Activated CD4-positive, CD25-positive, alpha-beta regulatory T cell treated with anti-CD3 and anti-CD28 coated beads, Interleukin-2, amount 50 U/mL, for 16 hours (primary cell): Measurements from ENCODE around the gene HOXA13.

ENCODE experiments used
- DNase-seq: peaks from one replicate; pipeline ENCODE4 v3.0.0-alpha.2; 2020; ENCODE audit warnings: low read depth, low spot score

The HOXA13 gene

GRCh38 chr7:27199849-27200760, at the start of gene HOXA13:
TSS of gene HOXA13 (minus strand) at chr7:27200091. CDS start at chr7:27200077, 14 bp downstream.
- DNase-seq: no peak

- DNase-seq: no peak
These were observed 49.2 kb upstream of the HOXA13 start for GRCh38 chr7:27248911-27249723.

GRCh38 chr7:27248427-27248806, 48.5 kb upstream of the HOXA13 start:
- no peak for DNase-seq

DNA sequence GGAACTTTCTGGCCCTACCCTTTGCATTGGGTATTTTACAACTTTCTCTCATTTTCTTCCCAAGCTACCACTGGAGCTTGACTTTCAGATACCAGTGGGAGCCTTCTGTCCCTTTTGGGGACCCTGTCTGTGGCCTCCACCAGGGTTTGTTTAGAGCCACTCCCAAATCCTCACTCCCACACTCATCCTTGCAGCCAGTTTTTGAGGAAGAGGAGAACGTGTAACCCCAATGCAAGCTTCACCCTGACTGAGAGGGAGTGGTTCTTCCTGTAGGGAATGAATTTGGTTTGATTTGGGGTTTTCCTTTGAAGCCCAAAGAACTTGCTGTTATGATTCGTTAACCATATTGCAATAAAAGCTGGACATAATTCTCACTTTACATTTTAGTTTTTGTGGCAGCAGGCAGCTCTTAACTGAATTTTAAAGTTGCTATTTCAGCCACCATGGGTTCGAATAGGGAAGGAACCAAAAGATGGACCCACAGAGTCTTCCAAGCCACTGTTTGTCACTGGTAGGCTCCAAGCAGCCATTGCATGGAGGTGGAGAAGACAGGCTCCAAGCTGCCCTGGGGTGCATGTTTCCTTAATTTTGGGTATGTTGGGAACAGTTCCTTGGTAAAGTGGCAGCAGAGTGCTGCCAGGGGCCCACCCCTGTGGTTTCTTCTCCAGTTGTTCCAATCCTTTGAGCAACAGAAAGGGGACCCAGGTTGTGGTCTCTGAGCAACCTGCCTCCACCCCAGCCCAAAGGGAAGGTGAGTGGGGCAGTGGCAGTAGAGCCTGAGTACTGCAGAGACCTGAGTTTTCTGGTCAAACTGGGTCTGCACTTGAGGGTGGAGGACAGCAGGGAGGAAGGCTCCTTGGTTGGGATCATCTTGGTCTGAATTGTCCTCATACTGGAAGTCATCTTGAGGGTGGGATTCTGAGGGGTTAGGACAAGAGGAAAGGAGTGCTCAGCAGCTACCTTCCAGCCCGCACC, 47.8 kb upstream of the HOXA13 start:
- no peak for DNase-seq

GRCh38 chr7:27247000-27247399, 47.1 kb upstream of the HOXA13 start:
- no peak for DNase-seq

GRCh38 chr7:27245798-27246691, 46.2 kb upstream of the HOXA13 start:
- DNase-seq: no peak

DNA sequence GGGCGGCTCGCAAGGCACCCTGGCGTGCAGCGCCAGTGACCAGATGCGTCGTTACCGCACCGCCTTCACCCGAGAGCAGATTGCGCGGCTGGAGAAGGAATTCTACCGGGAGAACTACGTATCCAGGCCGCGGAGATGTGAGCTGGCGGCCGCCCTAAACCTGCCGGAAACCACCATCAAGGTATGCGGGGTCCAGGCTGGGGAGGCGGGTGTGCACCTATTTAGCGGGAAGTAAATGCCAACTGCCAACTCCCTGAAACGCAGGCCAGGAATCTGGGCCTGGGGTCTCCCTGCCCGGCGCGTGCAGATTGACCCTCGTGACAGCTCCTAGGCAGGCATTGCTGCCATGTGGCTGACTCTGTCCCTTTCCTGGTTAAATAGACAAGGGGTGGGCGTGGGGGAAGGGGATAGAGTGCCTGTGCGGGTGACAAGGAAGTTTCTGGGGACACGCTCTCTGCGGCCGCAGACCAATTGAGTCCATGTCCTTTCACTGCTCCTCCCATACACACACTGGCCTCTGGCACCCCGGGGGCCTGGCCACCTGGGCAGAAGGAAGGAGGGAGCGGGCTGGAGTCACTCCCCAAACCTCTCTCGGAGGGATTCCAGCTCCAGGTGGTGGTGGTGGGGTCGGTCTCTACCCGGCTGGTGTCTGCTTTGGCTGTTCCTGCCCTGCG, 45.4 kb upstream of the HOXA13 start:
- no peak for DNase-seq

GRCh38 chr7:27244488-27245123, 44.7 kb upstream of the HOXA13 start:
- no peak for DNase-seq

GRCh38 chr7:27243340-27244163, 43.7 kb upstream of the HOXA13 start:
- DNase-seq: no peak

DNA sequence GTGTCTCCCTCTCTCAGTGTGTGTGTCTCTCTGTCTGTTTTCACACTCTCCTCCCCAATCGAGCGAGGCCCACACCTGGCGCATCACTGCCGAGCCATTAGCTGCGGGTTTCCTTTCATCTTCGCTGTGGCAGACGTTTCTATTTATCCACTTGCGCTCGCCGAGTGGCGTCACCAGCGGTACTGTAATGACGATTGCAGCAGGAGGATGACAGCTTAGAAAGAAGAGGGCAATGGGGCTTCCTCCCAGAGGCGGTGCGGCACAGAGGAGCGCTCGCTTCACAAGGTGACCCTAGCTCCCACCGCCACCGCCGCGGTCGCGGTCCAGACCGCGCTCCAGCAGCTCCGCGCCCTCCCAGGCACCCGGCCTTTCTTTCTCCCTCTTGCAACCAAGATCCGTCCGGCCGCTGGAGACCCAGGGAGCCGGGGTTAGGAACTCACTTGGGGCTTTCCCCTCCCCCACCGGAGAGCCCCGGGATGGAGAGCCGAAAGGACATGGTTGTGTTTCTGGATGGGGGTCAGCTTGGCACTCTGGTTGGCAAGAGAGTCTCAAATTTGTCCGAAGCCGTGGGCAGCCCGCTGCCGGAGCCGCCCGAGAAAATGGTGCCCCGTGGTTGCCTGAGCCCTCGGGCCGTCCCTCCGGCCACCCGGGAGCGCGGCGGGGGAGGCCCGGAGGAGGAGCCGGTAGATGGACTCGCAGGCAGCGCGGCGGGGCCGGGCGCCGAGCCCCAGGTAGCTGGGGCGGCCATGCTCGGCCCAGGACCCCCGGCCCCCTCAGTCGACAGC, 42.9 kb upstream of the HOXA13 start, which contains the start of gene EVX1:
TSS of gene EVX1 (plus strand) at position 248 of the 785 bp plus-strand sequence. CDS start at position 477, 229 bp downstream.
- DNase-seq: no peak

DNA sequence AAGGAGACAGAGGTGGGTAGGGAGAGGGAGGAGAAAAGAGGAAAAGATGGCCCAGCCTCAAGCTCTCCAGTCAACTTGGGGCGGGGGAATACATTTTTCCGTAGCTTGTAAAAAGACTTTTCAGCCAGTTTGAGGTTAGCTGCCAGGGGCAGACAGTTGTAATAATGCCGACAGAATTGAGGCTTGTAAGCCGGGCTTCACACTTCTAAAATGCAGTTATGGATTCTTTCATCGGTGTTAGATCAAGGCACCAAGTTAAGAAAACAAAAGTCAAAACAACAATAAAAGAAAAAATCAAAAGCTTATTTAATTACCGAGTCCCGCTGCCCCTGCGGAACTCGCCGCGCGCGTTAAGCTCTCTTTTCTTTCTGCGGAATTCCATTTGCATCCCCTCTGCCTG, 42.3 kb upstream of the HOXA13 start:
- DNase-seq: no peak

DNA sequence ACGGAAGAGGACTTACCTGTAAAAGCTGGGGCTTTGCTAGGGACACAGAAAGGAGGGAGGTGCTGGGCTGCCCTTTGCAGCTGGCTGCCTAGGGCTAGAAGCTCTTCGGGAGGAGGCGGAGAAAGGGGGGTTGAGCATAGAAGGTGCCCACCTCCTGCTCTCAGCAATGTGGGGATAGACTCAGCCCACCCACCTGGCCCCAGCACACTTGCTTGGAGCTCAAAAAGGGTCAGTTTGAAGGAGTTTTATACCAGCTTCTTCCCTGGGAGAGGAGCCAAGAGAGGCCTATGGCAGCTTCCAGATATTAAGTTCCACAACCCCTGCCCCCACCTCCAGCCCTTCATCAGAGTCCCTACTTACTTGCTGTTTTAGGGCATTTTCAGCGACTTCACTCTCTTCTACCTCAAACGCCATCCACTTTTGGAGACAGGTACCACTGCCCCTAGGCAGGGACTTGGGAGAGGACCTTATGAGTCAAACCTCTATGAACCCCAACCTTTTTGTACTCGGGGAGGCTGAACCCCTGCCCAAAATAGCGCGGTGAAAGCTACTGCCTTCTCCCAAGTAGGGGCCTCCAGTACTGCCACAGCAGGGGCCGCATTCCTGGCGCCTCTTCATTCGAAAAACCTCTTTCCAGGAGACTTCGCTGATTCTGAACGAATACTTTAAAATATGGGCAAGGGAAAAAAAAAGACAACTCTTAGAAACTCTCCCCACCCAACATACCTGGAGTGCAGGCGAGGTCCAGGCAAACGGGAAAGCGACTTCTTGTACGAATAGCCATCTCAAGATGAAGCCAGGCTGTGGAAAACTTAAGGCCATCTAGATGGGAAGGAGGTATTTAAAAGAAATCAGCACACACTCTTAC, 41.5 kb upstream of the HOXA13 start:
- no peak for DNase-seq

GRCh38 chr7:27240015-27240731, 40.3 kb upstream of the HOXA13 start:
- DNase-seq: no peak

DNA sequence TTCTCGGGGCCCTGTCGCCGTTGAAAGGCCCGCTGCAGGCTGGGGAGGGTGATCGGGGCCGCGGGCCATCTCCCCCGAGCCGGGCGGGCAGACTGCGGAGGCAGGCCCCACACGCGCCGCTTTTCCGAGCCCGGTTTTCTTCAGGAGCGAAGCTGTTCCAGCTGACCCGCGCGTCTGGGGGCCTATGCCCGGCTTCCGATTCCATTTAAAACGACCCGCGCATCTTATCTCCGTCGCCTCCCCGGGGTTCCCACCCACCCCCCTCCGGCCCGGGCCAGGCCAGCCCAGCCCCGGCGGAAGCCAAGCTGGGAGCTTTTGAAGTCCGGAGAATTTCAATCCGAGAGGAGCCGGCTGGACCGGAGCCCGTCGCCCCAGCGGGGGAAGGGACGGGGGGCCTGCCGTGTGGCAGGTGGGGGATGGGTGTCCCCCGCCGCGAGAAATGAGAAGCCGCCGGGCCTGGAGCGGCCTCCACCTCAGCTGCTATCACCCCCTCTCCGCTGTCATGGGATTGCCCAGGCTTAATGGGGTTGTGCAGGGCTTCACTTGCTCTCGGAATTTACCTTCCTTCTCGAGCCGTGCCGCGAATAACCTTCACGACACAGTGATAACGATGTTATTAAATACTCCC, 39.6 kb upstream of the HOXA13 start:
- DNase-seq: no peak

GRCh38 chr7:27238979-27239386, 39.1 kb upstream of the HOXA13 start:
- no peak for DNase-seq
